Astrocyte (in vitro differentiated cells and primary cell): ENCODE results near the gene ALDH1A3.

Experiments used
- EZH2 ChIP-seq: IDR thresholded peaks from 2 replicates; pipeline ENCODE4 v1.6.1; 2012; ENCODE audit warnings: mild to moderate bottlenecking, low read length, inconsistent platforms; ENCODE audit not compliant: insufficient read depth
- TF ChIP-seq, protein P1 (sequence below): IDR thresholded peaks from 2 replicates; pipeline ENCODE4 v1.5.1; 2011; ENCODE audit warnings: low read depth, mild to moderate bottlenecking, inconsistent platforms, low read length, moderate library complexity; ENCODE audit not compliant: insufficient read depth

DNA sequence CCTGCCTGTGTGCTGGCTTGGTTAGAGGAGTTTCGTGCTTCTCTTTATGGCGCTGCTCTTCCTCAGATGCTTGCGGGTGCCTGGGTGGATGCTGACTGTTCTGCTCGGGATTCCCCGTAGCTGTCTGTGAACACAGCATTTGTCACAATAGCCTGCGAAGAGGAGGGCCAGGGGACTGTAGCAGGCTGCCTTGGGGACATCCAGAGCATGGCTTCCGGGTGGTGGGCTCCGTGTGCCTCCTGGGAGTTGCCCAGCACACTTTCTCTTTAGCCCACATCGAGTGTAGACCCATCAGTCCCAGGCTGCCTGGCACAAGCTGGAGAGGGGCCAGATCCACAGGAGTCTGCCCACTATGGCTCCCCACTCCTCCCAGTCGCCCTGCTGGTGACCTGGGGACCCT is 61.9 kb downstream of the ALDH1A3 start:
- no peak for TF ChIP-seq EZH2
- TF ChIP-seq, protein P1, sequence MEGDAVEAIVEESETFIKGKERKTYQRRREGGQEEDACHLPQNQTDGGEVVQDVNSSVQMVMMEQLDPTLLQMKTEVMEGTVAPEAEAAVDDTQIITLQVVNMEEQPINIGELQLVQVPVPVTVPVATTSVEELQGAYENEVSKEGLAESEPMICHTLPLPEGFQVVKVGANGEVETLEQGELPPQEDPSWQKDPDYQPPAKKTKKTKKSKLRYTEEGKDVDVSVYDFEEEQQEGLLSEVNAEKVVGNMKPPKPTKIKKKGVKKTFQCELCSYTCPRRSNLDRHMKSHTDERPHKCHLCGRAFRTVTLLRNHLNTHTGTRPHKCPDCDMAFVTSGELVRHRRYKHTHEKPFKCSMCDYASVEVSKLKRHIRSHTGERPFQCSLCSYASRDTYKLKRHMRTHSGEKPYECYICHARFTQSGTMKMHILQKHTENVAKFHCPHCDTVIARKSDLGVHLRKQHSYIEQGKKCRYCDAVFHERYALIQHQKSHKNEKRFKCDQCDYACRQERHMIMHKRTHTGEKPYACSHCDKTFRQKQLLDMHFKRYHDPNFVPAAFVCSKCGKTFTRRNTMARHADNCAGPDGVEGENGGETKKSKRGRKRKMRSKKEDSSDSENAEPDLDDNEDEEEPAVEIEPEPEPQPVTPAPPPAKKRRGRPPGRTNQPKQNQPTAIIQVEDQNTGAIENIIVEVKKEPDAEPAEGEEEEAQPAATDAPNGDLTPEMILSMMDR: no peak
